Naive B cell (primary cell): Measurements from ENCODE around the gene ZNF304. TPM values are rescaled to one million over a fixed set of nuclear protein-coding genes. Genes with fewer than 3 reads are reported as not detected.

Experiments used
- ATAC-seq, 2 donors: fragments of 150-1000 bp; cut with Tn5 transposase; 2 replicates each; pipeline ENCODE4 v1.10.0; 2021; ENCODE audit warnings: low read depth in 2 of 2, mild to moderate bottlenecking in 2 of 2, moderate library complexity in 2 of 2
- DNase-seq: peaks from one replicate; pipeline ENCODE4 v3.0.0; 2022
- H3K27ac Mint-ChIP-seq, 6 donors: one replicate each; pipeline ENCODE4 v1.8.0; 2020 to 2022; ENCODE audit warnings: mild to moderate bottlenecking in 6 of 6, mixed read lengths in 6 of 6, moderate library complexity in 5 of 6, inconsistent platforms in 2 of 6
- H3K27me3 Mint-ChIP-seq, 3 donors: one replicate each; pipeline ENCODE4 v1.8.0; 2021 to 2022; ENCODE audit warnings: mixed read lengths in 3 of 3, mild to moderate bottlenecking in 1 of 3
- H3K36me3 Mint-ChIP-seq, 2 donors: one replicate each; pipeline ENCODE4 v1.8.0; 2020 to 2022; ENCODE audit warnings: mixed read lengths in 2 of 2, inconsistent platforms in 1 of 2, mild to moderate bottlenecking in 1 of 2
- H3K4me1 Mint-ChIP-seq, 3 donors: one replicate each; pipeline ENCODE4 v1.8.0; 2020 to 2022; ENCODE audit warnings: mixed read lengths in 3 of 3, inconsistent platforms in 1 of 3, mild to moderate bottlenecking in 1 of 3, moderate library complexity in 1 of 3
- H3K4me3 Mint-ChIP-seq, 8 donors: one replicate each; pipeline ENCODE4 v1.8.0; 2020 to 2022; ENCODE audit warnings: mild to moderate bottlenecking in 8 of 8, mixed read lengths in 8 of 8, moderate library complexity in 8 of 8, inconsistent platforms in 2 of 8
- H3K9me3 Mint-ChIP-seq, 7 donors: one replicate each; pipeline ENCODE4 v1.8.0; 2020 to 2022; ENCODE audit warnings: mixed read lengths in 7 of 7, mild to moderate bottlenecking in 5 of 7, inconsistent platforms in 2 of 7, moderate library complexity in 1 of 7
- polyA plus RNA-seq, 6 donors: library from polyadenylated mRNA; unstranded; fragments of 300-500 nt; fragmentation: Illumina TruSeq; gene quantifications; one replicate each; pipeline ENCODE4 v1.2.3, GENCODE V29; 2021; ENCODE audit warnings: low read depth in 6 of 6

ZNF304 gene
- polyA plus RNA-seq, 6 donors from 2014 or later, result 4.1 to 8.4 (median 5.0) TPM

DNA sequence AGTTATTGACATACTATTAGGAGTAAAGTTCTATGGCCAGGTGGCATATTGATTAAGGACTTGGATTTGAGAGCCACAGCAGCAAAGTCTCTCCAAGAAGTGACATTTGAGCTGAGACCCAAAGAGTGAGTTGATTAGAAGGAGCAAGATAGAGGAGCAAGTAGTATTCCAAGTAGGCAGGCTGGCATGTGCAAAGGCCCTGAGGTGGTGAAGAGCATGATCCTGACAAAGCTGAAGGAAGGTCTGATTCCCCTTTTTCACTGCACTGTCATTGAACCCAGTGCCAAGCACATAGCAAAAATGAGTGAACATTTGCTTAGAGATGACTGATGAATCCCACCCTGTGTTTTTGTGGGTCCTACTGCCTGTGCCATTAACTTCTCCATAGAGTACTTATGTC, 26.1 kb upstream of the ZNF304 start:
- Mint-ChIP-seq H3K27me3 (no peaks in the 10 kb centered on the region), H3K4me3 (peak overlapping the region in 1 of 8 donors; percentile 66)

GRCh38 chr19:57327993-57328392, 23.1 kb upstream of the ZNF304 start:
- Mint-ChIP-seq H3K9me3 (peaks cover 4 to 47% (median 24%) of the 10 kb centered on the region in 7 donors), H3K36me3 (peaks cover 40 to 44% of the 10 kb centered on the region in 2 donors), H3K27me3 (no peaks in the 10 kb centered on the region), H3K27ac (no peak overlapping the region), H3K4me3 (no peak overlapping the region), H3K4me1 (peaks cover 0 to 13% (median 4%) of the 10 kb centered on the region in 3 donors)
- DNase-seq, result no peak
- no peak for ATAC-seq

More for the DNA sequence above, 26.1 kb upstream of the ZNF304 start:
- H3K4me1 Mint-ChIP-seq, result peaks cover 18 to 38% (median 34%) of the 10 kb centered on the region in 3 donors
- peak overlapping the region in 1 of 6 donors; percentile 36 for H3K27ac Mint-ChIP-seq
- ATAC-seq, result no peak
- DNase-seq, result no peak
- peaks cover 4 to 41% (median 21%) of the 10 kb centered on the region in 7 donors for H3K9me3 Mint-ChIP-seq
- peaks cover 39 to 40% of the 10 kb centered on the region in 2 donors for H3K36me3 Mint-ChIP-seq

GRCh38 chr19:57334191-57334590, 16.9 kb upstream of the ZNF304 start:
- Mint-ChIP-seq H3K27ac (peak overlapping the region in 1 of 6 donors; percentile 24), H3K9me3 (peaks cover 0 to 21% (median 7%) of the 10 kb centered on the region in 7 donors), H3K36me3 (peaks cover 2 to 11% of the 10 kb centered on the region in 2 donors), H3K27me3 (no peaks in the 10 kb centered on the region), H3K4me3 (no peak overlapping the region), H3K4me1 (peaks cover 0 to 3% (median 0%) of the 10 kb centered on the region in 3 donors)
- DNase-seq (no peak), ATAC-seq (no peak)

GRCh38 chr19:57338877-57339276, 12.2 kb upstream of the ZNF304 start:
- ATAC-seq, result no peak
- no peak overlapping the region for H3K27ac Mint-ChIP-seq
- no peak overlapping the region for H3K4me3 Mint-ChIP-seq
- H3K27me3 Mint-ChIP-seq, result no peaks in the 10 kb centered on the region
- no peaks in the 10 kb centered on the region for H3K36me3 Mint-ChIP-seq
- DNase-seq, result no peak
- H3K9me3 Mint-ChIP-seq, result peaks cover 0 to 3% (median 0%) of the 10 kb centered on the region in 7 donors
- peaks cover 0 to 3% (median 0%) of the 10 kb centered on the region in 3 donors for H3K4me1 Mint-ChIP-seq

DNA sequence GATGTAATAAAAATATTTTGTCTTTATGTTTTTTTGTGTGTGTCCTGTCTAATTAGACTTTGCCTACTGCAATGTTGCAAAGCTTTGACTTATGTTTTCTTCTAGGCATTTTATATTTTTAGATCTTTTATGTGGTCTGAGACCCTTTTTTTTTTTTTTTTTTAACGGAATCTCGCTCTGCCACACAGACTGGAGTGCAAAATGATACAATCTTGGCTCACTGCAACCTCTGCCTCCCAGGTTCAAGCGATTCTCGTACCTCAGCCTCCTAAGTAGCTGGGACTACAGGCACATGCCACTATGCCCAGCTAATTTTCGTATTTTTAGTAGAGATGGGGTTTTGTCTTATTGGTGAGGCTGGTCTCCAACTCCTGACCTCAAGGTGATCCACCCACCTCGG, 8.5 kb upstream of the ZNF304 start:
- H3K9me3 Mint-ChIP-seq, result peaks cover 0 to 3% (median 0%) of the 10 kb centered on the region in 7 donors
- peaks cover 0 to 17% (median 5%) of the 10 kb centered on the region in 3 donors for H3K27me3 Mint-ChIP-seq
- H3K4me3 Mint-ChIP-seq, result no peak overlapping the region
- H3K27ac Mint-ChIP-seq, result no peak overlapping the region
- H3K36me3 Mint-ChIP-seq, result no peaks in the 10 kb centered on the region
- DNase-seq (no peak), ATAC-seq (no peak)
- no peaks in the 10 kb centered on the region for H3K4me1 Mint-ChIP-seq

DNA sequence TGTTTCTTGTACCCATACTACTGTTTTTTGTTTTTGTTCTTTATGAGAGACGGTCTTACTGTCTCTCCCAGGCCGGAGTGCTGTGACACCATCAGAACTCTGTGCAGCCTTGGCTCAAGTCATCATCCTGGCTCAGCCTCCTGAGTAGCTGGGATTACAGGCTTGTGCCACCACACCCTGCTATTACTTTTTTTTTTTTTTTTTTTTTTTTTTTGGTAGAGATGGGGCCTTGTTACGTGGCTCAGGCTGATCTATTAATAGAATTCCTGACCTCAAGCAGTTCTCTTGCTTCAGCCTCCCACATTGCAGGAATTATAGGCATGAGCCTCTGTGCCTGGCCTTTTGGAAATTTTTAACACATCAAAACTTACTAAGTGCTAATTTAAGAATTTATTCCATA, 2.9 kb upstream of the ZNF304 start:
- Mint-ChIP-seq H3K36me3 (peaks cover 11 to 12% of the 10 kb centered on the region in 2 donors), H3K27ac (no peak overlapping the region), H3K4me1 (peaks cover 24 to 31% (median 29%) of the 10 kb centered on the region in 3 donors), H3K9me3 (peaks cover 0 to 11% (median 1%) of the 10 kb centered on the region in 7 donors), H3K4me3 (no peak overlapping the region), H3K27me3 (peaks cover 0 to 17% (median 9%) of the 10 kb centered on the region in 3 donors)
- DNase-seq, result no peak
- no peak for ATAC-seq

- Mint-ChIP-seq H3K4me1 (peaks cover 33 to 43% (median 39%) of the 10 kb centered on the region in 3 donors), H3K27me3 (peaks cover 0 to 8% (median 5%) of the 10 kb centered on the region in 3 donors), H3K27ac (peak overlapping the region in 5 of 6 donors; percentile 84 to 97 (median 95)), H3K4me3 (peak overlapping the region; percentile 90 to 99 (median 97)), H3K36me3 (peaks cover 33 to 45% of the 10 kb centered on the region in 2 donors), H3K9me3 (peaks cover 0 to 18% (median 6%) of the 10 kb centered on the region in 7 donors)
- ATAC-seq, result no peak
- DNase-seq, result no peak
Measured at GRCh38 chr19:57351867-57352266, 796 bp downstream of the ZNF304 start.

DNA sequence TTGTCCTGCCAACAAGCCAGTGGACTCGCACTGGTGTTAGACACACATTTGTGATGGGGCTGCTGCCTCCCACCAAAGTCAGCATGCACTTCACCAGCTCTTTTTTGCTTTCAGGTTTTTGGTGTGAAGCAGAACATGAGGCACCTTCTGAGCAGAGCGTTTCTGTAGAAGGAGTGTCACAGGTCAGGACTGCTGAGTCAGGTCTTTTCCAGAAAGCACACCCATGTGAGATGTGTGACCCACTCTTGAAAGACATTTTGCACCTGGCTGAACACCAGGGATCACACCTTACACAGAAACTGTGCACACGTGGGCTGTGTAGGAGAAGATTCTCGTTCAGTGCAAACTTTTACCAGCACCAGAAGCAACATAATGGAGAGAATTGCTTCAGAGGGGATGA, 4.8 kb downstream of the ZNF304 start:
- ATAC-seq (no peak), DNase-seq (no peak)
- H3K4me1 Mint-ChIP-seq, result peaks cover 31 to 37% (median 35%) of the 10 kb centered on the region in 3 donors
- H3K4me3 Mint-ChIP-seq, result peak overlapping the region in 2 of 8 donors; percentile 11 to 73
- H3K36me3 Mint-ChIP-seq, result peaks cover 42 to 66% of the 10 kb centered on the region in 2 donors
- peaks cover 0 to 2% (median 0%) of the 10 kb centered on the region in 3 donors for H3K27me3 Mint-ChIP-seq
- H3K27ac Mint-ChIP-seq, result peak overlapping the region in 1 of 6 donors; percentile 49
- peaks cover 0 to 21% (median 6%) of the 10 kb centered on the region in 7 donors for H3K9me3 Mint-ChIP-seq

DNA sequence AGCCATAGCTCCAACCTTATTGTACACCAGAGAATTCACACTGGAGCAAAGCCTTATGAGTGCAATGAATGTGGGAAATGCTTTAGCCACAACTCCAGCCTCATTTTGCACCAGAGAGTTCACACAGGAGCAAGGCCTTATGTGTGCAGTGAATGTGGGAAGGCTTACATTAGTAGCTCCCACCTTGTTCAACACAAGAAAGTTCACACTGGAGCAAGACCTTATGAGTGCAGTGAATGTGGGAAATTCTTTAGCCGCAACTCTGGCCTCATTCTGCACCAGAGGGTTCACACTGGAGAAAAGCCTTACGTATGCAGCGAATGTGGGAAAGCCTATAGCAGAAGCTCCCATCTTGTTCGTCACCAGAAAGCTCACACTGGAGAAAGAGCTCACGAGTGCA, 6.3 kb downstream of the ZNF304 start:
- Mint-ChIP-seq H3K4me1 (peaks cover 16 to 25% (median 20%) of the 10 kb centered on the region in 3 donors), H3K9me3 (peaks cover 0 to 20% (median 4%) of the 10 kb centered on the region in 7 donors), H3K4me3 (no peak overlapping the region), H3K27ac (no peak overlapping the region), H3K36me3 (peaks cover 38 to 62% of the 10 kb centered on the region in 2 donors), H3K27me3 (no peaks in the 10 kb centered on the region)
- DNase-seq (no peak), ATAC-seq (no peak)

- no peak for ATAC-seq
- no peak overlapping the region for H3K4me3 Mint-ChIP-seq
- no peak for DNase-seq
- H3K27me3 Mint-ChIP-seq, result no peaks in the 10 kb centered on the region
- peak overlapping the region in 1 of 6 donors; percentile 11 for H3K27ac Mint-ChIP-seq
- H3K9me3 Mint-ChIP-seq, result peaks cover 3 to 19% (median 6%) of the 10 kb centered on the region in 7 donors
- peaks cover 21 to 26% (median 24%) of the 10 kb centered on the region in 3 donors for H3K4me1 Mint-ChIP-seq
- peaks cover 36 to 56% of the 10 kb centered on the region in 2 donors for H3K36me3 Mint-ChIP-seq
Measured at GRCh38 chr19:57359300-57359699, 8.2 kb downstream of the ZNF304 start.

- Mint-ChIP-seq H3K27ac (peak overlapping the region in 5 of 6 donors; percentile 98 to 99 (median 99)), H3K4me3 (peak overlapping the region in 5 of 8 donors; percentile 94 to 96 (median 95)), H3K36me3 (peaks cover 13 to 27% of the 10 kb centered on the region in 2 donors), H3K27me3 (no peaks in the 10 kb centered on the region), H3K4me1 (peaks cover 17 to 27% (median 17%) of the 10 kb centered on the region in 3 donors), H3K9me3 (peaks cover 0 to 11% (median 3%) of the 10 kb centered on the region in 7 donors)
- ATAC-seq (no peak), DNase-seq (no peak)
Measured at GRCh38 chr19:57362419-57362818, 11.3 kb downstream of the ZNF304 start.

DNA sequence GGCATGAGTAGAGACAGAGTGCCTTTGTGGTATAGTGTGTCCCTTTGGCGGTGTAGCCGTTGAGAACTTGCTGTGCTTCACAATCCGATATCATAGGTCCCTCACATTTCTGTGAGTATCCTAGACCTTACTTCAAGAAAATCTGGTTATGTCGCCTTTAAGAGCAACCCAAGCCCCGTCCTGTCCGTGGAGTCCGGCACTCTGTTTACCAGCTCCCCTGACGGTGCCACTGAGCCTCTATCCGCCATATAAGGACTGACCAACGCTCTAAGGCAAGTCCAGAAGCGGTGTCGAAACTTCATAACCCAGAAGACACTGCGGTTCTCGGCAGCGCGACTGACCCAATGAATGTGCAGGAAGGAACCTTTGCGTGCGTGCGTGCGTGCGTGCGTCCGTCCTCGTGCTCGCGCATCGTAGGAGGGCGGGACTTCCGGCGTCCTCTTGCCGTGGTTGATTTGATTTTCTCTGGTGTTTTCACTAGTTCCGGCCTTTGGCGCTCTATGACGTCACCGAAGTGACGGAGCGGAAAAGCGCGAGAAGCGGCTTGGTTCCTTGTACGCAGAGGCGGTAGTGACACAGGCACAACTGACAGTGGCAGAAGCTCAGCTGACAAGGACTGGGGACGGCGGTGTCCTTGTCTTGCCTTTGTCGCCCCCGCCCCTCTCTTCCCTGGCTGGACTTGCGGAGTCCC, 12.1 kb downstream of the ZNF304 start, which contains the start of the genes TRAPPC2B and ZNF547:
TRAPPC2B (plus strand) TSS at position 555 of the 691 bp plus-strand sequence. CDS start 1,283 bp downstream, outside the sequence.
ZNF547 (plus strand) TSS at position 555 of the 691 bp plus-strand sequence. CDS start 5,005 bp downstream, outside the sequence.
- peak within 1 kb of the TSS; percentile 98 to 99 (median 99) for H3K27ac Mint-ChIP-seq
- ATAC-seq (peak; percentile 91 to 92), DNase-seq (peak; percentile 99)

DNA sequence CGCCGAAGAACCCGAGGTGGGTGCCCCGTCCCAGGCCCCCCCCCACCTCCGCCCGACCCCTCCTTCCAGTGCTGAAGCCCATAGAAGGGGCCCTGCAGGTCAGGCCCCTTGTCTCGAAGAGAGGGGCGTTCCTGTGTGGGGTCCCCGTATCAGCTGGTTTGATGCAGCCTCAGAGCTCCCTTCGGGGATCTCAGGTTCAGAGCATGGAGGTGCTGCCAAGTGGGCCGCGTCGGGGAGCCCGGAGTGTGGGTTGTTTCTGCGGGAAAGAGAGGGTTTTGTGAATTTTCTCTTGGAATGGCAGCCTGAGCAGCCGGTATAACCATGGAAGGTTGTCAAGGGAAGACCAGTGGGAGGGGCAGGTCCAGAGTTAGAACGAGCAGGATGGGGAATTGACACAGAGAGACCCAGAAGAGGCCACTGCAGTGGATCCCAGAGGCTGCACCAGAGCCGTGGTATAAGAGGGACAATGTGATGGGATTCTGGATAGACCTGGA, 12.7 kb downstream of the ZNF304 start:
- Mint-ChIP-seq H3K27me3 (no peaks in the 10 kb centered on the region), H3K27ac (peak overlapping the region; percentile 98 to 99 (median 99)), H3K4me3 (peak overlapping the region; percentile 84 to 96 (median 94)), H3K36me3 (peaks cover 10 to 20% of the 10 kb centered on the region in 2 donors), H3K9me3 (peaks cover 0 to 11% (median 3%) of the 10 kb centered on the region in 7 donors), H3K4me1 (peaks cover 19 to 28% (median 21%) of the 10 kb centered on the region in 3 donors)
- DNase-seq (no peak), ATAC-seq (peak; percentile 24)

More for the DNA sequence above, 12.1 kb downstream of the ZNF304 start, which contains the start of the genes TRAPPC2B and ZNF547:
- Mint-ChIP-seq H3K36me3 (peaks cover 13 to 20% of the 10 kb centered on the region in 2 donors), H3K4me1 (peaks cover 17 to 27% (median 17%) of the 10 kb centered on the region in 3 donors), H3K9me3 (peaks cover 0 to 11% (median 3%) of the 10 kb centered on the region in 7 donors), H3K4me3 (peak within 1 kb of the TSS; percentile 84 to 96 (median 94)), H3K27me3 (no peaks in the 10 kb centered on the region)
